ENCODE data around the gene CCDC137.

GRCh38 chr17:81691608-81692007 is 25.1 kb downstream of the CCDC137 start:
- TF ChIP-seq EZH2 (IDR thresholded peaks at IDR 0.05; ENCODE audit: insufficient read depth, poor library complexity, severe bottlenecking) (no peak), EZH2phosphoT487 (IDR thresholded peaks at IDR 0.05; ENCODE audit: insufficient read depth, low read depth) (no peak)
